Nephron progenitor cell (in vitro differentiated cells): ENCODE measurements around the gene DDX54.
"Not testable (repeated sequence)": the region's sequence is repeated elsewhere in the genome, so short reads cannot be mapped to it uniquely, and the experiment has no call there.

Experiments used
- DNase-seq: peaks from one replicate; pipeline ENCODE4 v3.0.0; 2021
- H3K27ac Mint-ChIP-seq: 2 replicates; pipeline ENCODE4 v1.8.0; 2021; ENCODE audit warnings: mild to moderate bottlenecking, moderate library complexity, mixed read lengths
- H3K27me3 Mint-ChIP-seq: 2 replicates; pipeline ENCODE4 v1.8.0; 2021; ENCODE audit warnings: mild to moderate bottlenecking, low read depth, mixed read lengths; ENCODE audit not compliant: poor library complexity
- H3K36me3 Mint-ChIP-seq: 2 replicates; pipeline ENCODE4 v1.8.0; 2021; ENCODE audit warnings: low read depth, mixed read lengths
- H3K4me1 Mint-ChIP-seq: 2 replicates; pipeline ENCODE4 v1.8.0; 2021; ENCODE audit warnings: mixed read lengths
- H3K4me3 Mint-ChIP-seq: 2 replicates; pipeline ENCODE4 v1.8.0; 2021; ENCODE audit warnings: mild to moderate bottlenecking, moderate library complexity, mixed read lengths
- H3K9me3 Mint-ChIP-seq: 2 replicates; pipeline ENCODE4 v1.8.0; 2021; ENCODE audit warnings: mild to moderate bottlenecking, moderate library complexity, mixed read lengths
- TF ChIP-seq, protein P1 (sequence below): fragments of 200-600 bp; sonication (generic); IDR thresholded peaks from 2 replicates; pipeline ENCODE4 v1.5.0; 2021; ENCODE audit warnings: antibody characterized with exemption

The DDX54 gene

GRCh38 chr12:113208041-113208934, 23.0 kb upstream of the DDX54 start:
- TF ChIP-seq, protein P1, sequence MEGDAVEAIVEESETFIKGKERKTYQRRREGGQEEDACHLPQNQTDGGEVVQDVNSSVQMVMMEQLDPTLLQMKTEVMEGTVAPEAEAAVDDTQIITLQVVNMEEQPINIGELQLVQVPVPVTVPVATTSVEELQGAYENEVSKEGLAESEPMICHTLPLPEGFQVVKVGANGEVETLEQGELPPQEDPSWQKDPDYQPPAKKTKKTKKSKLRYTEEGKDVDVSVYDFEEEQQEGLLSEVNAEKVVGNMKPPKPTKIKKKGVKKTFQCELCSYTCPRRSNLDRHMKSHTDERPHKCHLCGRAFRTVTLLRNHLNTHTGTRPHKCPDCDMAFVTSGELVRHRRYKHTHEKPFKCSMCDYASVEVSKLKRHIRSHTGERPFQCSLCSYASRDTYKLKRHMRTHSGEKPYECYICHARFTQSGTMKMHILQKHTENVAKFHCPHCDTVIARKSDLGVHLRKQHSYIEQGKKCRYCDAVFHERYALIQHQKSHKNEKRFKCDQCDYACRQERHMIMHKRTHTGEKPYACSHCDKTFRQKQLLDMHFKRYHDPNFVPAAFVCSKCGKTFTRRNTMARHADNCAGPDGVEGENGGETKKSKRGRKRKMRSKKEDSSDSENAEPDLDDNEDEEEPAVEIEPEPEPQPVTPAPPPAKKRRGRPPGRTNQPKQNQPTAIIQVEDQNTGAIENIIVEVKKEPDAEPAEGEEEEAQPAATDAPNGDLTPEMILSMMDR, result no peak

DNA sequence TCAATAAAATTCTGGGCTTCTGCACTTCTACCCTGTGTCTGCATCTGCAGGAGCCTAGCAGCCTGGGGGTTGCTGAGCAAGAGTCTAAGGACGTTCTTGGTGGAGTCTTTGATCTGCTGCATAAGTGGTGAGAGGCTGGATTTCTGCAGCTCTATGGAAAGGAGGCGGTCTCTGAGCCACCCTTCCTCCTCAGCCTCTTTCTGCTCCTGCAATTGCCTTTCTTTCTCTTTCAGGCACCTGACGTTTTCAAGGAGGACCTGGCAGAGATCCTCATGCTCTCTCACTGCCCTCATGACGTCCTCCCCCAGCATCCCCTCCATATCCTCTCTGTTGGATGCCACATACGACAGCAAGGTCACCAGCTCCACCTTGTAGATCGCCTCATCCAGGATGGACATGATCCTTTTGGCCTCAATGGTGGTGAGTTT, 22.3 kb upstream of the DDX54 start:
- DNase-seq, result no peak
- H3K27me3 Mint-ChIP-seq, result no peaks in the 10 kb centered on the region
- peaks cover 11% of the 10 kb centered on the region for H3K36me3 Mint-ChIP-seq
- peak overlapping the region; percentile 50 for H3K27ac Mint-ChIP-seq
- peaks cover 9% of the 10 kb centered on the region for H3K9me3 Mint-ChIP-seq
- TF ChIP-seq, protein P1, result no peak
- H3K4me1 Mint-ChIP-seq, result peaks cover 16% of the 10 kb centered on the region
- H3K4me3 Mint-ChIP-seq, result no peak overlapping the region

More at GRCh38 chr12:113208041-113208934, 23.0 kb upstream of the DDX54 start:
- peaks cover 9% of the 10 kb centered on the region for H3K9me3 Mint-ChIP-seq
- no peak for DNase-seq
- H3K27ac Mint-ChIP-seq, result peak overlapping the region; percentile 87
- no peak overlapping the region for H3K4me3 Mint-ChIP-seq
- no peaks in the 10 kb centered on the region for H3K27me3 Mint-ChIP-seq
- H3K4me1 Mint-ChIP-seq, result peaks cover 16% of the 10 kb centered on the region
- peaks cover 11% of the 10 kb centered on the region for H3K36me3 Mint-ChIP-seq

DNA sequence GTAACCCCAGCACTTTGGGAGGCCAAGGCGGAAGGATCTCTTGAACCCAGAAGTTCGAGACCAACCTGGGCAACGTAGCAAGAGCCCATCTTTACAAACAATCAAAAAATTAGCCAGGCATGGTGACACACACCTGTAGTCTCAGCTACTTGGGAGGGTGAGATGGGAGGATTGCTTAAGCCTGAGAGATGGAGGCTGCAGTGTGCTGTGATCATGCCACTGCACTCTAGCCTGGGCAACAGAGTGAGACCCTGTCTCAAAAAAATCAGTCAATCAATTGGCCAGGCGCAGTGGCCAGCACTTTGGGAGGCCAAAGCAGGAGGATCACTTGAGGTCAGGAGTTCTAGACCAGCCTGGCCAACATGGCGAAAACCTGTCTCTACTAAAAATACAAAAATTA, 21.5 kb upstream of the DDX54 start:
- not testable (repeated sequence) for DNase-seq, H3K27ac Mint-ChIP-seq, H3K4me3 Mint-ChIP-seq, H3K9me3 Mint-ChIP-seq, H3K27me3 Mint-ChIP-seq
- Mint-ChIP-seq H3K36me3 (peaks cover 11% of the 10 kb centered on the region), H3K4me1 (peaks cover 16% of the 10 kb centered on the region)

GRCh38 chr12:113204804-113205203, 19.5 kb upstream of the DDX54 start:
- TF ChIP-seq, protein P1, result no peak
- peaks cover 9% of the 10 kb centered on the region for H3K9me3 Mint-ChIP-seq
- peaks cover 1% of the 10 kb centered on the region for H3K27me3 Mint-ChIP-seq
- H3K36me3 Mint-ChIP-seq, result peaks cover 11% of the 10 kb centered on the region
- H3K27ac Mint-ChIP-seq, result peak overlapping the region; percentile 80
- peaks cover 16% of the 10 kb centered on the region for H3K4me1 Mint-ChIP-seq
- H3K4me3 Mint-ChIP-seq, result no peak overlapping the region
- DNase-seq, result no peak

GRCh38 chr12:113203852-113204760, 18.8 kb upstream of the DDX54 start:
- peaks cover 11% of the 10 kb centered on the region for H3K36me3 Mint-ChIP-seq
- no peak for DNase-seq
- TF ChIP-seq, protein P1, result no peak
- H3K4me3 Mint-ChIP-seq, result no peak overlapping the region
- peaks cover 2% of the 10 kb centered on the region for H3K27me3 Mint-ChIP-seq
- peaks cover 16% of the 10 kb centered on the region for H3K4me1 Mint-ChIP-seq
- H3K9me3 Mint-ChIP-seq, result peaks cover 9% of the 10 kb centered on the region
- peak overlapping the region; percentile 79 for H3K27ac Mint-ChIP-seq
